ENCODE results near the gene MAP3K6.

- TF ChIP-seq POLR2AphosphoS5 (IDR thresholded peaks at IDR 0.05; ENCODE audit: insufficient read depth in 1 of 2, low read depth in 1 of 2): no peak
- no peak for TF ChIP-seq POLR2A (IDR thresholded peaks at IDR 0.05)
- no peak for TF ChIP-seq CTCF (IDR thresholded peaks at IDR 0.05)
These were observed 10.5 kb downstream of the MAP3K6 start for GRCh38 chr1:27356277-27356618.

Measured in vagina (tissue), 2 donors.